Activated naive CD4-positive, alpha-beta T cell treated with anti-CD3 and anti-CD28 coated beads, Interleukin-2, amount 10 ng/mL, durations not matched to agents 7 days and 5 days (primary cell): ENCODE results near the gene SRCIN1.
A peak's percentile ranks its signal among the peaks of the same experiment; 100 is the strongest.

Experiments
- CTCF ChIA-PET: fragments of 350-600 bp; sonication (Branson Sonifier 250); formaldehyde crosslinking; loops from one replicate; lab custom pipeline; 2021; ENCODE audit warnings: antibody characterized with exemption; lab: Charles Lee
- DNase-seq: peaks from one replicate; pipeline ENCODE4 v3.0.0-alpha.2; 2020
- H3K27ac Mint-ChIP-seq: one replicate; pipeline ENCODE4 v1.8.0; 2021; ENCODE audit warnings: mild to moderate bottlenecking, moderate library complexity, mixed read lengths
- H3K27me3 Mint-ChIP-seq: one replicate; pipeline ENCODE4 v1.8.0; 2021; ENCODE audit warnings: mild to moderate bottlenecking, mixed read lengths
- H3K36me3 Mint-ChIP-seq: one replicate; pipeline ENCODE4 v1.8.0; 2021; ENCODE audit warnings: mixed read lengths
- H3K4me1 Mint-ChIP-seq: one replicate; pipeline ENCODE4 v1.8.0; 2021; ENCODE audit warnings: mixed read lengths
- H3K4me3 Mint-ChIP-seq: one replicate; pipeline ENCODE4 v1.8.0; 2021; ENCODE audit warnings: mild to moderate bottlenecking, moderate library complexity, mixed read lengths
- H3K9me3 Mint-ChIP-seq: one replicate; pipeline ENCODE4 v1.8.0; 2021; ENCODE audit warnings: mixed read lengths

The SRCIN1 gene

DNA sequence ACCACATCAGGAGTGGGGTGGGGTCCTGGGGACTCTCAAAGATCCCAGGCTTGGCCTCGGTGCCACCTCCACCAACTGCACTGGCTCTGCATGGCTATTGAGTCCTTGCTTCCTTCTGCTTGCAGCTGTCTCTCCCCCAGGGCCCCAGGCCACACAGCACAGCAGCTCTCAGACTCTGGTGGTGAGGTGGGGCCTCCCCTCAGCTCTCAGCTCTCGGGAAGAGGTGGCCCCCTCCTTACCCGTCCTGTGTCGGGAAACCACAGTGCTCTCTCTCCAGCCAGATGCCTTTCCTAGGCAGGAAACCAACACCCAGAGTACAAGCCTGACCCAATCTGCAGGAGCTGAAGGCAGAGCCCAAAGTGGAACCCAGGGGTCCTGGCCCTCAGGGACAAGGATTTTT, 18.5 kb downstream of the SRCIN1 start:
- no peak overlapping the region for H3K4me3 Mint-ChIP-seq
- no peaks in the 10 kb centered on the region for H3K36me3 Mint-ChIP-seq
- CTCF ChIA-PET, result interaction anchor here (1.1 to 3.2 kb wide), 3 partner anchors 21 to 81 kb away, joined by 3 to 17 read pairs (median 7); no protein-coding TSS in a partner anchor
- H3K27ac Mint-ChIP-seq, result no peak overlapping the region
- H3K27me3 Mint-ChIP-seq, result peaks cover 94% of the 10 kb centered on the region
- H3K4me1 Mint-ChIP-seq, result peaks cover 32% of the 10 kb centered on the region
- H3K9me3 Mint-ChIP-seq, result no peaks in the 10 kb centered on the region
- no peak for DNase-seq

DNA sequence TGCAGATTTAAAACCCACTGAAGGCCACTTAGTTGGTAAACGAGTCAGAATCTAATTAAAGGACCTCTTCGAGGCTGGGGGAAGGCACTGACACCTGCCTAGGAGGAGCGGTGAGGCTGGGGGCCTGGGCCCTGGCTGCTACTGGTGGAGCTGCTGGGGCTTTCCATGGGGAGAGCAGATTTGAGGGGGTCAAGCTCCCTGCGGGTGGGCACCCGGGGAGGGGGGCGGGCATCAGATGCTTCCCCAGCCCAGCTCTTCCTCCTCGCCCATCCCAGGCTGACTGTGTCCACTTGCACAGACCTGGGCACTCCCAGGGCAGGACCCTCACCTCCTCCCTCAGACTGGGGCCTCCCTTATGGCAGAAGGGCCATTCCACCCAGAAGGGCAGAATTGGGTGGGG, 19.0 kb downstream of the SRCIN1 start:
- Mint-ChIP-seq H3K4me1 (peaks cover 27% of the 10 kb centered on the region), H3K27me3 (peaks cover 94% of the 10 kb centered on the region), H3K9me3 (no peaks in the 10 kb centered on the region), H3K36me3 (no peaks in the 10 kb centered on the region), H3K4me3 (no peak overlapping the region), H3K27ac (no peak overlapping the region)
- CTCF ChIA-PET, result interaction anchor here (0.6 to 3.2 kb wide), 4 partner anchors 21 to 1389 kb away, joined by 3 to 17 read pairs (median 5); no protein-coding TSS in a partner anchor
- DNase-seq, result no peak

DNA sequence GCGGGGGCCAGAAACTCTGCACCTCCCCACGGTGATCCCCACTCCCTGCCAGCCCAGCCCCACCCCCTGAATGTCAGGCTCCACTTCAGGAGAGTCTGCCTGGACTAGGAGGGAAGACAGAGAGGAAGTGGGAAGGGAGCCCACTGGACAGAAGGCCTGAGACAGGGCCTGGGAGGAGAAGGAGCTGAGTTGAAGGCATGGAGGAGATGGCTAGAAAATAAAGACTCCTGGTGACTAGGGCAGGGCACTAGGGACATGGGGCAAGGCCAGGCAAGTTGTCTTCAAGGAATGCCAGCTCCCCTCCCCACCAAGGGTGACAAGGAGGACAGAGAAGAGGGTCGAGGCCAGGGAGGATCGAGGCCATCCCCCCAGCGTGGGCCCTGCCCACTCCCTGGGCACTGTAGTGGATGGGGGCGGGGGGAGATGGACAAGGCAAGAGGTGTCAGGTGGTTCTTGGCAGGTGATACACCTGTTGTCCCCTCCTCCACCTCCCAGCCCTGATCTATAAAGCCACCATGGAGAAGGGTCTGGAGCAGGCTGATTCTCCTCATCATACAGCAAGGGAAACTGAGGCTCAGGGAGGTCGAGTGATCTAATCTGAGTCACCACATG, 19.7 kb downstream of the SRCIN1 start:
- no peak overlapping the region for H3K4me3 Mint-ChIP-seq
- H3K9me3 Mint-ChIP-seq, result no peaks in the 10 kb centered on the region
- DNase-seq, result no peak
- H3K36me3 Mint-ChIP-seq, result no peaks in the 10 kb centered on the region
- H3K27me3 Mint-ChIP-seq, result peaks cover 92% of the 10 kb centered on the region
- no peak overlapping the region for H3K27ac Mint-ChIP-seq
- H3K4me1 Mint-ChIP-seq, result peaks cover 20% of the 10 kb centered on the region
- CTCF ChIA-PET, result interaction anchor here (0.6 to 3.2 kb wide), 6 partner anchors 11 to 1389 kb away, joined by 3 to 17 read pairs (median 5); no protein-coding TSS in a partner anchor

DNA sequence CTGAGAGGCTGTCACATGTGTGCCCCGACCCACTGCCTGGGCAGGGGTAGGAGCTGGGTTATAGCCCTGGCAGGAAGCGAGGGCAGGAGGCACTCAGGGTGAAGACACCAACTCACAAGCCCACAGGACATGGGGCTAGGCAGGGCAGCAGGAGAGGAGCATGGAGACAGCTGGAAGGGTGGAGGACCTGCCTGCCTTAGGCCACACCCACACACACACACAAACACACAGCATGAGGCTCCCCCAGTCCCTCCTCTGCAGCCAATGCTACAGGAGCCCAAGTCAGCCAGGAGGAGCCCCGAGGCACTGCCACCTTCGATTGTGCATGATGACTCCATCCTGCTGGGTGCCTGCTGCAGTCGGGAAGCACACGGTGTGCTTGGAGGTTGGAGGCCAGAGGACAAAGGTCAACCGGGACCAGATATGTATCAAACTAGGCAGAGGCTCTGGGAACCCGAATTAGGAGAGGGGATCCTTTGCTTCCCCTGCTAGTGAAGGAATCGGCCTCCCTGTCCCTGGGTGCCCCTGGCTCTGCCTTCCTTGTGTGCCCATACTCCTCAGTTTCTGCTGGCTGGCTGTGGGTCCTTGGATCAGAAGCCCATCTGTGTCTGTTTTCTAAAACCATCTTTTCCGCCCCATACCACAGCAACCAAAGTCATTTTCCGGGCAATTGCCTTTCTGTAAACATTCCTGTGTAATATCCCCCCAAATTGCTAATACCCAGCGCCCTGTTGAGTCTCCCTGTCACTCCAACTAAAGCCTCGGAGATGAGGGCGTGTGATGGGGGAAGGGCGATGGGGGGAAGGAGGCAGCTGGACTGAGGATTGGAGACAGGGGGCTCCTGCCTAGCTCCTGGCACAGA, 20.5 kb downstream of the SRCIN1 start:
- Mint-ChIP-seq H3K4me1 (peaks cover 16% of the 10 kb centered on the region), H3K27me3 (peaks cover 92% of the 10 kb centered on the region), H3K4me3 (no peak overlapping the region), H3K27ac (no peak overlapping the region), H3K36me3 (no peaks in the 10 kb centered on the region), H3K9me3 (no peaks in the 10 kb centered on the region)
- no peak for DNase-seq
- CTCF ChIA-PET, result interaction anchor here (0.7 to 6.9 kb wide), 15 partner anchors 8 to 204 kb away, joined by 3 to 81 read pairs (median 6); no protein-coding TSS in a partner anchor

DNA sequence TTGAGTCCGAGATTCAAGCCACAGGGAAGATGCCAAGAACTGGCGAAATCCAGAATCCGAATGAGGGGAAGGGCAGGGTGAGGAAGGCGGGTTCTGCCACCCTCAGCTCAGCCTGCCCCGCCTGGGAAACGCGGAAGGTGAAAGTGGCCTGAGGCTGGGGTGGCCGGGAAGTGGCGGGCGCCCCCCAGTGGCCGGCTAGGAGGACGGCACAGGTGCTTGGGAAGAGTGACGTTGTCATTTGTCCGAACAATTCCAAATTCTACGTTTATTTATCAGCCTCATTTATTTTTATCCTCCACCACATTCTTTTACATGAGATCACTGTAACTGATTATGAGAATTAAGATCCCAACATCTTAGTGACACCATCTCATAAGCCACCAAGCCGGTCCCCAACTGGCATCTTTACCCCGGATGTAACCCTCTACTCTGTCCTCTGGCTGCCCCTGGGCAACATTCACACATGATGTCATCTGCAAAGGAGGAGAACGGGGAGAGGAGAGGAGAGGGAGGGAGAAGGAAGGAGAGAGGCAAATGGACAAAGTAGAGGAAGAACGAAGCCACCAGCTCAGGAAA, 21.3 kb downstream of the SRCIN1 start:
- DNase-seq, result peak; percentile 63
- Mint-ChIP-seq H3K4me1 (peaks cover 16% of the 10 kb centered on the region), H3K4me3 (no peak overlapping the region), H3K27me3 (peaks cover 92% of the 10 kb centered on the region), H3K36me3 (no peaks in the 10 kb centered on the region), H3K27ac (no peak overlapping the region), H3K9me3 (no peaks in the 10 kb centered on the region)
- CTCF ChIA-PET, result interaction anchor here (0.7 to 6.9 kb wide), 17 partner anchors 9 to 203 kb away, joined by 3 to 81 read pairs (median 4); no protein-coding TSS in a partner anchor

DNA sequence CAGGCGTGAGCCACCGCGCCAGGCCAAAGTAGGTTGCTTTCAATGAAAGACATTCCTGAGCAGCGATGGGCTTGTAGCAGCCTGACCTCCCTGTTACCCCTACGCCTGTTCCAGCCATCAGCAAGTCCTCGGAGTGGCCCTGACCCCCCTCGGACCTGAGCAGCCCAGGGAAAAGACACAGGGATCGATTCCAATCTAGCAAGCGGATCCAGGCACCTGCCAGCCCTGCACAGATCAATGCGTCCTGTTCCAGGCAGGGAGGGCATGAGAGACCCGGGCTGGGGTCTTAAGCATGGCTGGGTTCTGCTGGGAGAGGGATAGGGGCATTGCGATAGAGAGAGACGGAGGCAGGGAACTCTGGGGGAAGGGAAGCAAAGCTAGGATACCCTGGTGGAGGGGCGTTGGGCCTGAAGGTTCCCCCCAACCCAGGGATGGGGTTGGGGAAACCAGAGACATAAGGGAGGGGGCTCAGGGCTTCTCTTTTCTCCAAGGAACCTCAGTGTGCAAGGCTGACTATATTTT, 21.9 kb downstream of the SRCIN1 start:
- H3K27ac Mint-ChIP-seq, result no peak overlapping the region
- H3K4me3 Mint-ChIP-seq, result no peak overlapping the region
- CTCF ChIA-PET, result interaction anchor here (0.8 to 6.9 kb wide), 14 partner anchors 8 to 203 kb away, joined by 3 to 81 read pairs (median 5); no protein-coding TSS in a partner anchor

DNA sequence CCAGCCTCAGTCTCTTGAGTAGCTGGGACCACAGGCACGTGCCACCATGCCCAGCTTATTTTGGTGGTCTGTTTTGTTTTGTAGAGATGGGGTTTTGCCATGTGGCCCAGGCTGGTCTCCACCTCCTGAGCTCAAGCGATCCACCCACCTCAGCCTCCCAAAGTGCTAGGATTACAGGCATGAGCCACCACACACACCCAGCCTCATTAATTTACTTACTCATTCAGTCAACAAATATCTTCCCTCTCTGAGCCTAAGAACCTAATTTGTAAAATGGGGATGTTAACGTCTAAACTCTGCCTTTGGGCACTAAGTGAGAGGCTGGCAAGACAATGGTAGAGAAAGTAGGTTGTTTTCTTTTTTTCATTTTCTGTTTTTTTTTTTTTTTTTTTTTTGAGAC, 22.6 kb downstream of the SRCIN1 start:
- DNase-seq, result no peak
- Mint-ChIP-seq H3K36me3 (no peaks in the 10 kb centered on the region), H3K4me3 (no peak overlapping the region), H3K27me3 (peaks cover 92% of the 10 kb centered on the region), H3K9me3 (no peaks in the 10 kb centered on the region), H3K4me1 (peaks cover 16% of the 10 kb centered on the region), H3K27ac (no peak overlapping the region)
- CTCF ChIA-PET, result interaction anchor here (1.0 to 6.9 kb wide), 7 partner anchors 8 to 84 kb away, joined by 4 to 81 read pairs (median 5); no protein-coding TSS in a partner anchor

More for the DNA sequence above, 21.9 kb downstream of the SRCIN1 start:
- peaks cover 92% of the 10 kb centered on the region for H3K27me3 Mint-ChIP-seq
- no peak for DNase-seq
- H3K36me3 Mint-ChIP-seq, result no peaks in the 10 kb centered on the region
- H3K9me3 Mint-ChIP-seq, result no peaks in the 10 kb centered on the region
- peaks cover 16% of the 10 kb centered on the region for H3K4me1 Mint-ChIP-seq

DNA sequence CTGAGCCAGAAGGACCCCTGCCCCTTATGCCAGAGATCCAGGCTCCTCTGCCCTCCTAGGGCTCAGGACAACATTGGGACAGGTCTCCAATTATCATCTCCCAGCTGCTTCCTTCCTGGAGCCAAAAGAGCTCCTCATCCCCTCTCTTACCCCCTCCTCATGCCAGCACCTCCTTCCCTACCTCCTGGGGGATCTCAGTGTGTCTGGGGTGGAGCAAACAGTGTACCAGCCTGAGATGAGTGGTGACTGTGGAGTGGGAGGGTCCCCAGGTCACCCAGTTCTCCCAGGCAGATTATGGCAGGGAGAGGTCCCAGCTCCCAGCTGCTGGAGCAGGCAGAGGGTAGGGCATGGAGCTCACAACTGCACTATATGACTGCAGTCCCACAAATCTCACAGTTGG, 23.7 kb downstream of the SRCIN1 start:
- H3K27me3 Mint-ChIP-seq, result peaks cover 92% of the 10 kb centered on the region
- no peaks in the 10 kb centered on the region for H3K36me3 Mint-ChIP-seq
- CTCF ChIA-PET, result interaction anchor here (1.0 to 6.9 kb wide), 5 partner anchors 14 to 86 kb away, joined by 3 to 81 read pairs (median 6); no protein-coding TSS in a partner anchor
- no peak for DNase-seq
- peaks cover 13% of the 10 kb centered on the region for H3K4me1 Mint-ChIP-seq
- no peak overlapping the region for H3K27ac Mint-ChIP-seq
- no peak overlapping the region for H3K4me3 Mint-ChIP-seq
- H3K9me3 Mint-ChIP-seq, result no peaks in the 10 kb centered on the region

DNA sequence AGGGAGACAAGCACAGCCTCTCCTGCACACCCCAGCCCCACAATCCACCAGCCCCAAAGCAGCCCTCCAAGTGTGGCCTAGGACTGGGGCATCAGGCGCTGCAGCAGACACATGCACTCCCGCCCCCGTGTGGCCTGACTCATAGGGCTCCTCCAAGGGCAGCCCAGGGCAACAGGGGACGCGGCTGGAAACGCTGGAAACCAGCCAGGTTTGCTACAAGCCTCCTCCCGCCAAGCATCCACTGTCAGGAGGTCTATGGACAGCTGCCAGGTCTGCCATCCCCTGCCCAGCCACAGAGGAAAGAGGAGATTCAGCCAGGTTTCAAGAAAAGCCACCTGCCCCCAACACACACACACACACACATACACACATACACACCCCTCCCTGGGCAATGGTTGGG, 25.8 kb downstream of the SRCIN1 start:
- Mint-ChIP-seq H3K9me3 (no peaks in the 10 kb centered on the region), H3K36me3 (no peaks in the 10 kb centered on the region), H3K27ac (no peak overlapping the region), H3K4me3 (no peak overlapping the region), H3K27me3 (peaks cover 92% of the 10 kb centered on the region), H3K4me1 (peaks cover 10% of the 10 kb centered on the region)
- peak; percentile 35 for DNase-seq
- CTCF ChIA-PET, result interaction anchor here (6.9 kb wide), 1 partner anchor 20 kb away, joined by 81 read pairs; no protein-coding TSS in a partner anchor

DNA sequence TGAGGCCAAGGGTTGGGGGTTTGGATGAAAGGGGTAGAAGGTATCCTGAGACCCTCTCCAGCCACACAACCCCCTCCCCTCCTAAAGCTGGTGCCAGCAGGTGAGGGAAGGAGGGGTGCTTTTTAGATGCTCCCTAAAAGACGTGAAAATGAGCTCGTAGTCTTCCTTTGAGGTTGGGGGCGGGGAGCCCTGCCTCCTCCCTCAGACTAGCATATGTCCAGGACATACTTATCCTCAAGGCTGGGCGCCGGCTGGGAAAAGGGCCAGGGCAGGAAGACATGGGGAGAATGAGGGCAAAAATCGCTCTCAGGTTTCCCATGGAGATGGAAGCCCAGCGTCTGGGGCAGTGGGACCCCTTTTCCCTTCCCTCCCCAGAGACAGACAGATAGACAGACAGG, 26.7 kb downstream of the SRCIN1 start:
- Mint-ChIP-seq H3K27ac (no peak overlapping the region), H3K4me3 (no peak overlapping the region), H3K27me3 (peaks cover 92% of the 10 kb centered on the region), H3K4me1 (peaks cover 1% of the 10 kb centered on the region), H3K9me3 (no peaks in the 10 kb centered on the region), H3K36me3 (no peaks in the 10 kb centered on the region)
- CTCF ChIA-PET, result interaction anchor here (6.9 kb wide), 1 partner anchor 20 kb away, joined by 81 read pairs; no protein-coding TSS in a partner anchor
- DNase-seq, result no peak

DNA sequence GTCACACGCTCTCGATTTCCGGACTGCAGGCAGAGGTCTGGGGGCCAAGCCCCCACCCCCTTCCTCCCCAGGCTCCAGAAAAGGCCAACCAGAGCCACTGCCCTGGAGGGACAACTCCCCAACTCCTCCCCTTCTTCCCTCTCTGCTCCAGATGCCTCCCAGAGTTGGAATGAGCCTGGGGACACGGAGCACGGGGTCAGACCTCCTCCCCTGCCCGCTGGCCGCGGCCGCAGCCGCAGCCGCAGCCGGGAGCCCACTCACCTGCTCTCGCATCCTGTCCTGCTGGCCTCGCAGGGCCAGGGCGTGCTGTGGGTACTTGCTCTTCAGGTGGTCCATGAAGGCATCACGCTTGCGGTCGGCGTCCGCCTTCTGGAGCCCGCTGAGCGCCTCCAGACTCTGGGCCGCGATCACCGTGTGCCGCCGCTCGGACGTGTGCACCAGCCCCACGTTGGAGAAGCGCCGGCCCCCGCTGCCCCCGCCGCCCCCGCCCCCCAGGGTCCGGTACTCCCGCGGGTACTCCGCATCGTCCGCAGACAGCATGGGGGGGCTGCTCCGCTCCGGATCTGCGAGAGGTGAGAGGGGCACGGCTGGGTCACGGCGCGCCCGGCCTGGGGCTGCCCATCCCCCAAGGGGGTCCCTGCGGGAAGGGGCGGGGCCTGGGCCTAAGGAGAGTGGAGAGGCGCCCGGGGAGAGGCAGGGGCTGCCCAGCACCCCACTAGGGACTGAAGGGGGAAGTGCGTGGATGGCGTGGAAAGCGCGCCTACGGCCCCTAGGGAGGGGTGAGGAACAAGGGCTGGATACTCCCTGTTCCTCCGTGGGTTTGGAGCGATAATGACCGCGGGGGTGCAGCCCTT, 27.3 kb downstream of the SRCIN1 start:
- CTCF ChIA-PET, result interaction anchor here (6.9 kb wide), 1 partner anchor 19 kb away, joined by 81 read pairs; no protein-coding TSS in a partner anchor
- Mint-ChIP-seq H3K27ac (no peak overlapping the region), H3K4me3 (no peak overlapping the region), H3K27me3 (peaks cover 92% of the 10 kb centered on the region), H3K36me3 (no peaks in the 10 kb centered on the region), H3K4me1 (peaks cover 3% of the 10 kb centered on the region), H3K9me3 (no peaks in the 10 kb centered on the region)
- no peak for DNase-seq

DNA sequence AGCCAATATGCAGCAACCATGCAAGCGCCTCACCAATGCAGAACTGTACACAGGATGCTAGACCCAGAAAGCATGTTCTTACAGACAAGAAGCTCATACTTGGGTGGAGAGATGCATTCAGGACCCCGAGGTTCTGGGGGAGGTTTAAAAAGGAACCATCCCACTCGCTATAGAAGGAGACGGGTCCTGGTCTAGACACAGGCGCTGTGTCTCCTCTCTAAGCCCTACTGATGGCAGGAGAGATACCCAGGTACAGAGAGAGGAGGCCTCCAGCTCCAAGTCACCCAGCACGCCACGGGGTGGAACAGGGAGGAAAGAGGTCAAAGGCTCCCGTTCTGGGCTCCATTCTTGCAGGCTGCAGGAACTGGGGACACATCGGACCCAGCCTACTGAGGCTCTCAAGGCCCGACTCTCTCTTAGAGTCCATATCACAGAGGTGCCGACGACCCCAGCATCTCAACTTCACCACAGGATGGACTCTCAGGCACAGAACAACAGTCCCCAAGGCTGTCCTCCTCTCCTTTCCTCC, 28.0 kb downstream of the SRCIN1 start:
- Mint-ChIP-seq H3K36me3 (no peaks in the 10 kb centered on the region), H3K27me3 (peaks cover 98% of the 10 kb centered on the region), H3K4me3 (no peak overlapping the region), H3K4me1 (peaks cover 6% of the 10 kb centered on the region), H3K27ac (no peak overlapping the region), H3K9me3 (no peaks in the 10 kb centered on the region)
- CTCF ChIA-PET, result interaction anchor here (2.3 kb wide), 1 partner anchor 19 kb away, joined by 14 read pairs; no protein-coding TSS in a partner anchor
- no peak for DNase-seq
